HG03060 (cell line): ENCODE data around the gene RNF217.
"Not testable (repeated sequence)": the region's sequence is repeated elsewhere in the genome, so short reads cannot be mapped to it uniquely, and the experiment has no call there.

Experiments used
- ATAC-seq: cut with Tn5 transposase; IDR thresholded peaks from one replicate; pipeline ENCODE4 v1.9.1; 2021; ENCODE audit warnings: low read depth, moderate number of reproducible peaks; ENCODE audit not compliant: unreplicated experiment

The RNF217 gene, protein sequence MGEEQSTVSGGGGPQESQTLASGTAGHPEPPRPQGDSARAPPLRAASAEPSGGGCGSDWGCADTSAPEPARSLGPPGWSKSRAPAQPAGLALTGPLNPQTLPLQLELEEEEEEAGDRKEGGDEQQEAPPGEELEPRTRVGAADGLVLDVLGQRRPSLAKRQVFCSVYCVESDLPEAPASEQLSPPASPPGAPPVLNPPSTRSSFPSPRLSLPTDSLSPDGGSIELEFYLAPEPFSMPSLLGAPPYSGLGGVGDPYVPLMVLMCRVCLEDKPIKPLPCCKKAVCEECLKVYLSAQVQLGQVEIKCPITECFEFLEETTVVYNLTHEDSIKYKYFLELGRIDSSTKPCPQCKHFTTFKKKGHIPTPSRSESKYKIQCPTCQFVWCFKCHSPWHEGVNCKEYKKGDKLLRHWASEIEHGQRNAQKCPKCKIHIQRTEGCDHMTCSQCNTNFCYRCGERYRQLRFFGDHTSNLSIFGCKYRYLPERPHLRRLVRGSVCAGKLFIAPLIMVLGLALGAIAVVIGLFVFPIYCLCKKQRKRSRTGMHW

DNA sequence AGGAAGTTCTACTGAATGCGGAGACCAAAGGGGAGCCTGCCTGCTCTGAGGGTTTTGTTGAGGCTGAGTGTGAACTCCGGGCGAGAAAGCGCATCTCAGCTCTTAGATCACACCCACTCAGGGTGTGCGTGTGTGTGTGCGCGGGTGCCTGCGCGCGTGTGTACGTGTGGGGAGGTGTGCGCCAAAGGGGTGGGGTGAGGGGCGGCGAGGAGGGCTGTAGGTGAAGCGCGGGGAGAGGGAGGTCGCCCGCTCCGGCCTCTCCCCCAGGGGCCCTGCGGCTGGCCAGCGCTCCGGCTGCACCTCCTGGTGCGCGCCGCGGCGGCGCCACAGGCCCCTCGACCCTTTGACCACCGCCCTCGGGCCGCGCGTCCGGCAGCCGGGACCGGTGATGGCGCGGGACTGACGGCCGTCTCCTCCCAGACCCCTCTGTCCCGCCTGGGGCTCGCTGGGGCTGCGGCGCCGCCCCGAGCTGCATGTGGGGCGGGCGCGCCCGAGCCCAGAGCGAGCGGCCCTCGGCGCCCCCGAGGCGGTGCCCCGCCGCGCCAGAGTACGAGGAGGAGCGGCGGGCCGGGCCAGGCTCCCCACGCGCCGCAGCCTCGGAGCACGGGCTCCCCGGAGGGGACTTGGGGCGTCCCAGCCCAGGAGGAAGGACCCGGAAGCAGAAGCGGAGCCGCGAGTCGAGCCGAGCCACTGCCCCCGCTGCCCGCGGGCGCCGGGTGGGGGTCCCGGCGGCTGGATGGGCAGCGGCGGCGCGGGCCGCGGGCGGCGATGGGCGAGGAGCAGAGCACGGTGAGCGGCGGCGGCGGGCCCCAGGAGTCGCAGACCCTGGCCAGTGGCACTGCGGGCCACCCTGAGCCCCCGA is at the start of gene RNF217:
Gene RNF217 (plus strand): TSS at position 661 of the 862 bp plus-strand sequence. CDS start 108 bp downstream, at position 769.
- ATAC-seq, result no peak

DNA sequence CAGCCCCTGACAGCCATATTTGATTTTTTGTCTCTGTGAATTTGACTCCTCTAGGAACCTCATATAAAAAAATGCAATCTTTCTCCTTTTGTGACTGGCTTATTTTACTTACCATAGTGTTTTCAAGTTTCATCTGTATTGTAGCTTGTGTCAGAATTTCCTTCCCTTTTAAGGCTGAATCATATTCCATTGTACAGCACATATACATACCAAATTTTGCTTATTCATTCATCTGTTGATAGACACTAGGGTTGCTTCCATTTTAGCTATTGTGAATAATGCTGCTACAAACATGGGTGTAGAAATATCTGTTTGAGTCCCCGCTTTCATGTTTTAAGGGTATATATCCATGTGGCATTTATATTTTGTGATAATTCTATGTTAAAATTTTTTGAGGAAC is 49.2 kb upstream of the RNF217 start:
- no peak for ATAC-seq

DNA sequence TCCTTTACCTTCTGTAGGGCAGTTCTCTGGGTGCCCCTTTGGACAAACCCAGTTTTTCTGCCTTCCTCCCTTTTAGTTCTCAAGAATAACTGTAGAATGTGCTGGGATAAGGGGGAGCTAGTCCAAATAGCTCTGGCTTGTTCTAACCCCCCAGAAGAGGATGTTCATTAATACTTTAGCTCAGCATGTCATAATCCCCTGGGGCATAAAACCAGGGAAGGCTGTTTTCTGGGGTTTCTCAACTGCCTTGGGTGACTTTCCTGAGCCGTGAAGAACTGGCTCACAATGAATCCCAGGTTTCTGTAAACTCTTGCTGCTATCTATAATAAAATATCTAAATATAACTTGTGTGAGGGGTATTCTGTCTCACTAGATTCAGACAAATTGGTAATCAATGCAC is 44.5 kb upstream of the RNF217 start:
- ATAC-seq, result no peak

DNA sequence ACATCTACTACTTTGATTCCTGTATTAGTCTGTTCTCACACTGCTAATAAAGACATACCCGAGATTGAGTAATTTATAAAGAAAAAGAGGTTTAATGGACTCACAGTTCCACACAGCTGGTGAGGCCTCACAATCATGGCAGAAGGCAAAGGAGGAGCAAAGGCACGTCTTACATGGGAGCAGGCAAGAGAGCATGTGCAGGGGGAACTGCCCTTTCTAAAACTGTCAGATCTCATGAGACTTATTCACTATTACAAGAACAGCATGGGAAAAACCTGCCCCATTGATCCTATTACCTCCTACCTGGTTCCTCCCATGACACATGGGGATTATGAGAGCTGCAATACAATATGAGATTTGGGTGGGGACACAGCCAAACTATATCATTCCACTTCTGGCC is 42.5 kb upstream of the RNF217 start:
- not testable (repeated sequence) for ATAC-seq

DNA sequence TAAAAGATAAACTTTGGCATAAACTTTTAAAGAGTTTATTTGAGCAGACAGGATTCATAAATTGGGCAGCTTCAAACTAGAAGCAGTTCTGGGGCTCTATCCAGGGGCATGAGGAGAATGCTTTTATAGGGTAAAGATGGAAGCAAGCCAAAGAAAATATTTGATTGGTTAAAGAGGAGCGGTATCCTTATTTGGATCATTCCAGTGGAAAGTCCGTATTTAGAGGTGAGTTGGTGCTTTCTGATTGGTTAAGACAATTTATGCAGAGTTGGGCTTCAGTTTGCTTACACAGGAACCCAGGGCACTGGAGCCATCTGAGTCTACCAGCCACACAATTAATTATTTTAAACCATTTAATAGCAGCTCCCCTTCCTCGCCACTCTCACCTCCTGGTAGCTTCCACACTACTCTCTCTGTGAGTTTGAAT is 37.9 kb upstream of the RNF217 start:
- ATAC-seq, result no peak

DNA sequence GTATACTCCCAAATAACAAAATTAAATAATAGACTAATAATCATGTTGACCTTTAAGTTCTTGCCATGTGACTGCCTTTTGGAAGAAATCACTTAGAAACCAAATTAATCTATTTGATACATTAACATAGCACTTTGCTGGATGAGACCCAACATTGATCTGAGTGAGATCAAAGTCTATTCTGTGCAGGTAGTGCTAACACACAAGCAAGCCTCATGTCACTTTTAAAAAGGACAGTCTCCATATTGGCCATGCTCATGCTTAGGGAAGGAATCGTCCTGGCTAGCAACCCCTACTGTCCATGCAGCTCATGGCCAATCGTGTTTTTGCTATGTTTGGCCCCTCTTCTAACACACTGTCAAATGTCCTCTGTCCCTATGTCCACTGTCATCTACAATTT is 35.8 kb upstream of the RNF217 start:
- ATAC-seq, result no peak

DNA sequence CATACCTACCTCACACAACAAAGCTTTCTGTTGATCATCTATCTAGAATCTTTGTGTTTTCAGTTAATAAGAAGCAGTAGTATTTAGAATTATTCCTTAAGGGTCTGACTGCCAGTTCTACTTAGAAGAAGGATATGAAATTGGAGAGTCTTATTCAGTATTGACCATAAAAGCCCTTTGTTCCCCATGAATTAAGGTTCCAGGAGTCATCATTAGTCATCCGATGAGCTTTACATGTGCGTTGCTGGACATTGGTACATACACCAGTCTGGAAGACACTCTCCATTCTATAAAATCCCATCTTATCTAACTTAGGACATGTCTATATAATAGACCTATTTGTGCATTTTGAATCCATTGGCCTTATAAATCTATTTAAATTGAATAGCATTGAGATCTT is 34.4 kb upstream of the RNF217 start:
- ATAC-seq, result no peak

DNA sequence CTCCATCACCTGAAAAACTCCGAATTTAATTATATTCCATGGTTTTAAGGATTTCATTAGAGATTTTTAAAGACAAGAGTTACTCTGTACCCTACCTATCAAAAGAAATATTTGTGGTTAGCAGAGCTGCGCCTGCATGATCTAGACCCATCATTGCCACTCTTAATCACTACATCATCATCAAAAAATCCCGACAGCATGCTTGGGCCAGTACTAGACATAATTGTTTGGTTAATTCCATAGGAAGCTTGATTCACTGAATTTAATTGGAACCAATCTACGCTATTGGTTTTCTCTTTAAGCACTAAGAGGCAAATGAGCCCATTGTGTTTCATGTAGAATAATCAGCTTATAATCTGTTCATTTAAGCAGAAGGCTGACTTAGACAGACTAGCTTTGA is 33.4 kb upstream of the RNF217 start:
- ATAC-seq, result no peak

DNA sequence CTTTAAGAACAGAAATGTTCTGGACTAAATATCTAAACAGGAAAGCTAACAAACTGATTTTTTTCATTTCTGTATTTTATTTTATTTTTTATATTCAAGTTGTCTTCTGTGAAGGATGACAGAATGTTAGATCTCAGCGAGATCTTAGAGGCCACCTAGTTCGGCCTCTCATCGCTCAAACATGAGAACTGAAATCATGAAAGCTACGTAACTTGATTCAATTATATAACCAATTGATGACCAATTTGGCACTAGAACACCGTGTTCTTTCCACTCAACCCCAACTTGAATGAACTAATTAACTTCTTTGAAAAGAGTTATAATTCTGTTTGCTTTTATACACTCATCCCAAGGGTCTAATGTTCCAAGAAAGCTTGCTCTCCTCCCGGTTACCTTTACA is 24.6 kb upstream of the RNF217 start:
- ATAC-seq, result no peak

DNA sequence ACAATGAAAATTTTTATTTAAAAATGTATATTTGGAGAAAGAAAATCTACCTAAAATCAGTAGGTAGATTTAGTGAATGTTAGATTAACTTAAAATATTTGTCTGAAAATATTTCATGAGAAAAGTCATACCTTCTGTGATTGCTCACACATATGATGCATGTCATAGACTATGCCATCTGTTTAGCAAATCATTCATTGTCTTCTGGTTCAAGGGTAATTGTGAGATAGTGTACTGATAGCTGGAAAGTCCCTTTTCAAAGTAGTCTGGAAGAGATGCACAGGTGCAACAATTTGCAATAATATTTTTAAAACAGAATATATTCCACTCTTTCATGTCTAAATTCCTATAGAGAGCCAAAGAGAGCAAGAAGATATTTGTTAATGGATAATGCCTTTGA is 21.0 kb upstream of the RNF217 start:
- no peak for ATAC-seq

DNA sequence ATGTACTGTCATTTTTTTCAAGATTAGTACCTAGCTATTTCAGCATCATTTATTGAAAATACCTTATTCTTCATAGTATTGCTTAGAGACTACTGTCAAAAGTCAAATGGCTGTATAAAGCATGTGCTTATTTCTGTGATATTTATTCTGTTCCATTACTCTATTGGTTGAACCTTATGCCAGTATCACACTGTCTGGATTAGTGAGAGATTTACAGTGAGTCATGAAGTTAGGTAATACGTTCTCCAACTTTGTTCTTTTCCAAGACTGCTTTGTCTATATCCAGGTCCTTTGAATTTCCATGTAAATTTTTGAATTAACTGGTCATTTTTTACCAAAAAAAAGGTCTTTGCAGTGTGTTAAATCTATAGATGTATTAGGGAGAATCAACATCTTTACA is 18.6 kb upstream of the RNF217 start:
- ATAC-seq, result no peak

DNA sequence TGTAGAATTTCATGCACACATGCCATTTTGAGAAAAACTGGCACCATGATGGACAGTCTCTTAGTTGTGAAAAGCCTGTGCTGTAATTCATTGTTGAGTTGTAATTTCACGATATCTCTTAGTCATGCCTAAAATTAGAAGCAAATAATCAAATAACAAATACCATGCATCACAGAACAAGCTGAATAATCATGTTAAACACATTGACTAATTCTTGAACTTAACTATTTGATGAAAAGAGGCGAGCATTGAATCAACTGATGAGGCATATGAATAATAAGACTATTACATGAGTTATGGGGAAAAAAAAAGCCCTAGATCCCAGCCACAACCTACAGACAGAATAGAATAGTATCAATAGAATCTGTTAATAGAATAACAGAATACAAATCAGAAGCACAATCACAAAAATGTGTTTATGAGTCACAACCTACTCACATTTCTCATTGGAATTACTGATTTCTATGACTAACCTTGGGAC is 14.2 kb upstream of the RNF217 start:
- ATAC-seq, result no peak

DNA sequence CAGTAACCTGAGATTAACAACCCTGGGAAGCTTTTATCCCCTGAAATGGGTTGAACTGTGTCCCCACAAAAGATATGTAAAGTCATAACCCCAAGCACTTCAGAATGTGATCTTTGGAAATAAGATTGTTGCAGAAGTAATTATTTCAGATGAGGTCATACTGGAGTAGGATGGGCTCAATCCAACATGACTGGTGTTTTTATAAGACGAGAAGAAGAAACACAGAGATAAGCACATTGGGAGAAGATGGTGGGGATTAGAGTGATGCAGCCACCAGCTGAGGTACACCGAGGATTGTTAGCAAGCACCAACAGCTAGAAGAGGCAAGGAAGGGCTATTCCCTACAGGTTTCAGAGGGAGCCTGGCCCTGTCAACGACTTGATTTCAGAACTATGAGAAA is 12.5 kb upstream of the RNF217 start:
- no peak for ATAC-seq

DNA sequence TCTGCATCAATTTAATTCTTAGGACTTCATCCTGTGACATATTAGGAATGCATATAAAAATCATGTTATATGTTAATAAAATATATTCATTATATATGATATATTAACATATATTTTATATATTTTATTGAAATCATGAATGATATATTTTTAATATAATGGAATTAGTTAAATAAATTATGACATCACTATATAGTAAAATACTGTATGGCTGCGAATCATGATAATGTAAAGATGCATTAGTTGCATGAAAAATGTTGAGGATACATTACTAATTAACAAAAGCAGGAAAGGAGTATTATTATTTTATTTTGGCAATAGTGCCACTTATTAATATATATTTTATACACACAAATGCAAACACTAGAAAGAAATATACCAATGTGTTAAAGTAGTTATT is 8.4 kb upstream of the RNF217 start:
- ATAC-seq, result no peak

DNA sequence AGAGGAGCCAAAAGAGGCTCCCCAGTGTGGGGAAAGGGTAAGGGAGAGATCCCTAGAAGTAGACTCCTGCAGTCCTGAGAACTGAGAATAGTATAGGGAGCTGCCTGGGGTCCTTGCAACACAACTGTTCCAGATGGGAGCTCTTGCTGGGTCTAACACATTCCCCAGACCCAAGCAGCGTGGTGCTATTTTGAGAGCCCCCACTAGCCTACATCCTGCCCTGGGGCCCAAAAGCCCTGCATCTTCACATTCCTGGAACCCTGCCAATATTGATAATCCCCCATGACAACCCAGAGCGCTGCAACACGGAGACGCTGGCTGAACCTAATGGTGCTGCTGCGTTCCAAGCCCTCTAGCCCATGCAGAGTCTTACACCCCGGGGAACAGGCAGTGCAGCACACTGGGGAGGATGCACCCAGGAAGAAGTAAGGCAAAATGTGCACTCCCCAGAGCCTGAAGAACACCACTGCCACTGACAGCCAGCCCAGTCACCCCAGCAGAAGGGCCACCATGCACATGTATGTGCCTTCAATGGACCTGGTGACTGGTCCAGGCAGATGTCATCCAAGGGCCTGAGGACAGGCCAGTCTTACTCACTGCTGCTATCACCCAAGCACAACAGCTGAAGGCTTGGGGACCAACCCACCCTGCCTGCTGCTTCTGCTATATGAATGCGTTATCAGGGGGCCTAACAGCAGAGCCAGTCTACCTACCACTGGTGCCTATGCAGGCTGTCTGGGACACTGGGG is 7.0 kb upstream of the RNF217 start:
- no peak for ATAC-seq

DNA sequence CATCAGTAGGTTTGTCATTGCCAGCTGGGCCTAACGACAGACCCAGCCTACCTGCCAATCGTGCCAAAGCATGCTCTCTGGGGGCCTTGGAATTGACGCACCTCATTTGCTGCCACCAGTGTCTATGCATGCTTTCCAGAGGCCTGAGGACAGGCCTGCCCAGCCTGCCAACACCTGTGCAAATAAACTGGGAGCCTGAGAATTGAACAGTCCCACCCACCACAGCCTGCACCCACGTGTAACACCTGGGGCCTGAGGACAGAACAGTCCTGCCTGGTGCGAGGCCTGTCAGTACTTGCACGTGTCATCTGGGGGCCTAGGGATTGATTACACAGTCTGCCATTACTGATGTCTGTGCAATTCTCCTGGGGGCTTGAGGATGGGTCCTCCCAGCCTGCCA is 6.2 kb upstream of the RNF217 start:
- no peak for ATAC-seq

DNA sequence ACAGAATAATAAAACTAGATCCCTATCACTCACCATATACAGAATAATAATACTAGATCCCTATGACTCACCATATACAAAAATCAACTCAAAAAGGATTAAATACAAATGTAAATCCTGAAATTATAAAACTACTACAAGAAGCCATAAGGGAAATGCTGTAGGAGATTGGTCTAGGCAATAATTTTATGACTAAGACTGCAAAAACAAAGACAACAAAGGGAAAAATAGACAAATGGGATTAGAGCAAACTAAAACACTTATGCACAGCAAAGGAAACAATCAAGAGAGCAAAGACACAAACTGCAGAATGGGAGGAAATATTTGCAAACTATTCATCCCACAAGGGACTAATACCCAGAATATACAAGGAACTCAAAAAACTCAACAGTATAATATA is 4.1 kb upstream of the RNF217 start:
- no peak for ATAC-seq

DNA sequence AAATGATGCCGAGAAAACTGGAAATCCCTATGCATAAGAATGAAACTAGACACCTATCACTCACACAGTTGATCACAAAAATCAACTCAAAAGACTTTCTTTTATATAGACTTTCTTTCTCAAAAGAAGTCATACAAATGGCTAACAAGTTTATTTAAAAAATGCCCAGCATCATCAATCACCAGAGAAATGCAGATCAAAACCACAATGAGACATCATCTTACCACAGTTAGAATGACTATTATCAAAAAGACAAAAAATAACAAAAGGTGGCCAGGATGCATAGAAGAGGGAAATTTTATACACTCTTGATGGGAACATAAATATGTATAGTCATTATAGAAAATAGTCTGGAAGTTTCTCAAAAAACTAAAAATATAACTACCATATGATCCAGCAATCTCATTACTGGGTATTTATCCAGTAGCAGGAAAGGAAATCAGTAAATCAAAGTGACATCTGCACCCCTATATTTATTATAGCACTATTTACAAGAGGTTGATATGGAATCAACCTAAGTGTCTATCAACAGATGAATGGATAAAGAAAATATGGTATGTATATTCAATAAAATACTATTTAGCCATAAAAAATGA is 3.4 kb upstream of the RNF217 start:
- no peak for ATAC-seq

DNA sequence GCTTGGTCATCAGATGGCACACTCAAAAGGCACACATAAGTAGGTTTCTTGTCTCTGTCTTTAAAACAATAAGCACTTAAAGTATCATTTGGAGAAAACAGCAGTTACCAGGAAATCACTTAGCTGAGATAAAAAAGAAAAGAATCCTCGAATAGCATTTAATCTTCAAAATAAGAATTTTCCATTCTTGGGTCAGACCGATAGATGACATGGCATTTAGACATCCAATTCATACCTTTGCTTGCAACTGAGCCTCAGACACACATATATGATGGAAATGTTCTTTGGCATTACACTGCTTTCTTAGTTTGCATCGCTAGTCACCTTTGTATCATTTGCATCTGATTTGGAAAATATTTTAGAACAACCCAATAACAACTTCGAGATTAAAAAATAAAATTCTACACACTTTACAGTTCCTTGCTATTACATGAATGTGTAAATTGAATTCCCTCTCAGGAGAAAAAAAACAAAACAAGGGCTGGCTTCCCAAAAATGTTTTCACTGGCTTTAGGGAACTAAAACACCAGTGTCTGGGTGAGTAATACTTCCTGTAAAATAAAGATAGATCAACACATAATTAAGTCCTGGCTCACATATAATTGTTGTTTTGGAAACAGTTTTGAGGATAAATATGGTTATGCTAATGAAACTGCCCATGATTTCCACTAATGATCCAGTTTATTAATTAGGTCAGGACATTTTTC is 1.3 kb upstream of the RNF217 start:
- ATAC-seq, result no peak

DNA sequence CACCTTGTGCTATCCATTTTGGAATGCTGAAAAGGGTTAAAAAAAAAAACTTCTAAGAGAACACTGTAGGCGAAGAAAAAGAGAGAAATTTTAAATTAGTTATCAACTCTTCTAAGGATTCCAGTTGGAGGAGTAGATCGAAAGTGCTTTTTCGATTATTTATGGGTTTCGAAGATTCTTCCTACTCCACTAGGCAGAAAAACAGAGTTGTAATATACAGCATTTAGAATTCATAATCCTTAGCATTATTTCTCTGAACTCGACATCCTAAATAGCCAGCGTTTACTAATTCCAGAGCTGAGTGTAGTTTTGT is 817 bp upstream of the RNF217 start:
- ATAC-seq, result no peak
